Thymus (tissue), 11 donors: ENCODE data around the gene BTD. TPM values are rescaled to one million over a fixed set of nuclear protein-coding genes. Genes with fewer than 3 reads are reported as not detected.

Experiments
- DNase-seq, 9 donors: peaks; one replicate each; pipeline ENCODE4 v3.0.0-alpha.2; 2013; ENCODE audit warnings: low spot score in 9 of 9, low read depth in 6 of 9, missing footprints in 1 of 9
- H3K27ac ChIP-seq, 2 donors: one replicate each; pipeline ENCODE4 v1.5.1; 2013; ENCODE audit warnings: control low read depth in 1 of 2, low read depth in 1 of 2, low read length in 1 of 2, mild to moderate bottlenecking in 1 of 2, moderate library complexity in 1 of 2
- H3K27me3 ChIP-seq, 2 donors: one replicate each; pipeline ENCODE4 v1.5.1; 2013; ENCODE audit warnings: low read length in 1 of 2; ENCODE audit not compliant: control insufficient read depth in 2 of 2, insufficient read depth in 1 of 2
- H3K36me3 ChIP-seq, 2 donors: one replicate each; pipeline ENCODE4 v1.5.1; 2013; ENCODE audit warnings: low read length in 1 of 2, mild to moderate bottlenecking in 1 of 2, moderate library complexity in 1 of 2; ENCODE audit not compliant: control insufficient read depth in 2 of 2, insufficient read depth in 2 of 2
- H3K4me1 ChIP-seq, 2 donors: one replicate each; pipeline ENCODE4 v1.5.1; 2013; ENCODE audit warnings: low read length in 2 of 2; ENCODE audit not compliant: control insufficient read depth in 2 of 2, insufficient read depth in 2 of 2
- H3K4me3 ChIP-seq, 2 donors: one replicate each; pipeline ENCODE4 v1.5.1; 2013; ENCODE audit warnings: low read length in 2 of 2, control low read depth in 1 of 2, mild to moderate bottlenecking in 1 of 2
- H3K9me3 ChIP-seq, 2 donors: one replicate each; pipeline ENCODE4 v1.5.1; 2013; ENCODE audit warnings: low read length in 1 of 2, mild to moderate bottlenecking in 1 of 2; ENCODE audit not compliant: control insufficient read depth in 2 of 2, insufficient read depth in 1 of 2
- WGBS: extraction: QIAGEN DNeasy Blood & Tissue Kit; methylation state at CpG from one replicate; pipeline ENCODE4 v1.1.7; 2013; 5-methylcytosine and 5-hydroxymethylcytosine counted together
- polyA plus RNA-seq: library from polyadenylated mRNA; stranded (reverse); fragments of 200-250 nt; gene quantifications from one replicate; pipeline ENCODE4 v1.2.3, GENCODE V29; 2013
- total RNA-seq: library from RNA; stranded (reverse); fragments of 120-200 nt; gene quantifications from one replicate; pipeline ENCODE4 v1.2.4, GENCODE V29; 2013
- donor health status: healthy.

BTD gene
- total and polyA plus RNA-seq, 2 donors, result 6.9 to 7.0 TPM

- no peaks in the 10 kb centered on the region for H3K9me3 ChIP-seq
- peaks cover 0 to 64% of the 10 kb centered on the region in 2 donors for H3K36me3 ChIP-seq
- no peak overlapping the region for H3K27ac ChIP-seq
- H3K4me3 ChIP-seq, result no peak overlapping the region
- no peaks in the 10 kb centered on the region for H3K27me3 ChIP-seq
- no peak for DNase-seq
- H3K4me1 ChIP-seq, result no peaks in the 10 kb centered on the region
- WGBS, result 93% methylated on average over 7 of the region's 7 CpGs
These were observed 84.4 kb downstream of the BTD start for GRCh38 chr3:15685927-15686326.

- no peaks in the 10 kb centered on the region for H3K4me1 ChIP-seq
- no peak overlapping the region for H3K27ac ChIP-seq
- H3K36me3 ChIP-seq, result peaks cover 0 to 55% of the 10 kb centered on the region in 2 donors
- no peak for DNase-seq
- no peaks in the 10 kb centered on the region for H3K9me3 ChIP-seq
- WGBS, result 98% methylated on average over 4 of the region's 4 CpGs
- H3K27me3 ChIP-seq, result no peaks in the 10 kb centered on the region
- H3K4me3 ChIP-seq, result no peak overlapping the region
These were observed 88.7 kb downstream of the BTD start for GRCh38 chr3:15690230-15690629.

- DNase-seq, result no peak
- WGBS, result 98% methylated on average over 5 of the region's 5 CpGs
- H3K27me3 ChIP-seq, result no peaks in the 10 kb centered on the region
- no peak overlapping the region for H3K27ac ChIP-seq
- peaks cover 0 to 58% of the 10 kb centered on the region in 2 donors for H3K36me3 ChIP-seq
- H3K9me3 ChIP-seq, result no peaks in the 10 kb centered on the region
- H3K4me3 ChIP-seq, result no peak overlapping the region
- no peaks in the 10 kb centered on the region for H3K4me1 ChIP-seq
These were observed 89.2 kb downstream of the BTD start for GRCh38 chr3:15690748-15691147.

GRCh38 chr3:15693355-15693754 lies 91.8 kb downstream of the BTD start:
- Histone ChIP-seq H3K27ac (no peak overlapping the region), H3K36me3 (peaks cover 0 to 37% of the 10 kb centered on the region in 2 donors), H3K27me3 (no peaks in the 10 kb centered on the region), H3K9me3 (no peaks in the 10 kb centered on the region), H3K4me3 (no peak overlapping the region), H3K4me1 (no peaks in the 10 kb centered on the region)
- 67% methylated on average over 1 of the region's 1 CpG for WGBS
- DNase-seq, result no peak

GRCh38 chr3:15694628-15695027 lies 93.1 kb downstream of the BTD start:
- Histone ChIP-seq H3K4me1 (no peaks in the 10 kb centered on the region), H3K27ac (no peak overlapping the region), H3K36me3 (peaks cover 0 to 27% of the 10 kb centered on the region in 2 donors), H3K27me3 (no peaks in the 10 kb centered on the region), H3K9me3 (no peaks in the 10 kb centered on the region), H3K4me3 (no peak overlapping the region)
- WGBS, result 95% methylated on average over 1 of the region's 1 CpG
- no peak for DNase-seq

Other genes starting within 250 kb of the BTD start
- gene METTL6, start 174.2 kb upstream of the BTD start, total RNA-seq, result 27.0 TPM
- 16.7 TPM for gene METTL6, start 174.2 kb upstream of the BTD start, polyA plus RNA-seq
- gene EAF1, start 174.1 kb upstream of the BTD start, total RNA-seq, result 13.4 TPM
- gene EAF1, start 174.1 kb upstream of the BTD start, polyA plus RNA-seq, result 7.1 TPM
- gene COLQ, start 80.0 kb upstream of the BTD start, total RNA-seq, result 4.2 TPM
- 6.2 TPM for gene COLQ, start 80.0 kb upstream of the BTD start, polyA plus RNA-seq
- gene HACL1, start 176 bp upstream of the BTD start, total RNA-seq, result 22.4 TPM
- 23.2 TPM for gene HACL1, start 176 bp upstream of the BTD start, polyA plus RNA-seq
- 27.1 TPM for gene ANKRD28, start 196.2 kb downstream of the BTD start, total RNA-seq
- gene ANKRD28, start 196.2 kb downstream of the BTD start, polyA plus RNA-seq, result 26.5 TPM